Testis (tissue), 3 donors: ENCODE measurements around the gene LUZP2. TPM values are rescaled to one million over a fixed set of nuclear protein-coding genes. Genes with fewer than 3 reads are reported as not detected.
A peak's percentile ranks its signal among the peaks of the same experiment; 100 is the strongest.
"Not testable (repeated sequence)": the region's sequence is repeated elsewhere in the genome, so short reads cannot be mapped to it uniquely, and the experiment has no call there.

Experiments
- DNase-seq: peaks from one replicate; pipeline ENCODE4 v3.0.0-alpha.2; 2019
- H3K27ac ChIP-seq, 2 donors: fragments of 200-600 bp; sonication (generic); one replicate each; pipeline ENCODE4 v1.5.1; 2019
- H3K27me3 ChIP-seq: fragments of 200-600 bp; sonication (generic); one replicate; pipeline ENCODE4 v1.5.1; 2019
- H3K36me3 ChIP-seq: fragments of 200-600 bp; sonication (generic); one replicate; pipeline ENCODE4 v1.5.1; 2017; ENCODE audit warnings: low read depth; ENCODE audit errors: missing control alignments
- H3K4me1 ChIP-seq: fragments of 200-600 bp; sonication (generic); one replicate; pipeline ENCODE4 v1.5.1; 2019
- H3K4me3 ChIP-seq, 2 donors: fragments of 200-600 bp; sonication (generic); one replicate each; pipeline ENCODE4 v1.5.1; 2017 to 2019
- H3K9me3 ChIP-seq: fragments of 200-600 bp; sonication (generic); one replicate; pipeline ENCODE4 v1.5.1; 2017
- POLR2A ChIP-seq: fragments of 450-650 bp; IDR thresholded peaks from one replicate; pipeline ENCODE4 v1.6.1; 2017; ENCODE audit warnings: antibody characterized with exemption, mild to moderate bottlenecking, moderate library complexity
- WGBS, 2 donors: methylation state at CpG; one replicate each; pipeline ENCODE4 v1.1.5; 2018; 5-methylcytosine and 5-hydroxymethylcytosine counted together
- intact Hi-C: fragments of 100-400 bp; cut with DNase I; formaldehyde crosslinking; loops from one replicate; pipeline ENCODE4 v1.15.1; 2023; ENCODE audit warnings: low total_unique reads
- polyA plus RNA-seq: library from polyadenylated mRNA; stranded (reverse); fragments of 350-450 nt; fragmentation: Illumina TruSeq; extraction: RNeasy Lipid Tissue Mini Kit (QIAGEN cat#74804); gene quantifications from one replicate; pipeline ENCODE4 v1.2.3, GENCODE V29; 2014; ENCODE audit warnings: low read depth, low replicate concordance; ENCODE audit not compliant: insufficient read depth
- total RNA-seq, 2 donors: library from RNA; depleted of rRNA; stranded (reverse); fragments of >200 nt; gene quantifications; one replicate each; pipeline ENCODE4 v1.2.3, GENCODE V29; 2016
- TF ChIP-seq, protein P1 (sequence below), 3 experiments: fragments of 450-650 bp in 2 of 3; fragments of 200-600 bp in 1 of 3; sonication (generic) in 1 of 3; IDR thresholded peaks; one replicate each; pipeline ENCODE4 v1.5.1; 2016 to 2019; ENCODE audit warnings: antibody characterized with exemption in 3 of 3, mild to moderate bottlenecking in 2 of 3, moderate library complexity in 1 of 3

Gene LUZP2
- total and polyA plus RNA-seq, 3 donors from 2014 or later = 0.63 to 0.98 (median 0.74) TPM

DNA sequence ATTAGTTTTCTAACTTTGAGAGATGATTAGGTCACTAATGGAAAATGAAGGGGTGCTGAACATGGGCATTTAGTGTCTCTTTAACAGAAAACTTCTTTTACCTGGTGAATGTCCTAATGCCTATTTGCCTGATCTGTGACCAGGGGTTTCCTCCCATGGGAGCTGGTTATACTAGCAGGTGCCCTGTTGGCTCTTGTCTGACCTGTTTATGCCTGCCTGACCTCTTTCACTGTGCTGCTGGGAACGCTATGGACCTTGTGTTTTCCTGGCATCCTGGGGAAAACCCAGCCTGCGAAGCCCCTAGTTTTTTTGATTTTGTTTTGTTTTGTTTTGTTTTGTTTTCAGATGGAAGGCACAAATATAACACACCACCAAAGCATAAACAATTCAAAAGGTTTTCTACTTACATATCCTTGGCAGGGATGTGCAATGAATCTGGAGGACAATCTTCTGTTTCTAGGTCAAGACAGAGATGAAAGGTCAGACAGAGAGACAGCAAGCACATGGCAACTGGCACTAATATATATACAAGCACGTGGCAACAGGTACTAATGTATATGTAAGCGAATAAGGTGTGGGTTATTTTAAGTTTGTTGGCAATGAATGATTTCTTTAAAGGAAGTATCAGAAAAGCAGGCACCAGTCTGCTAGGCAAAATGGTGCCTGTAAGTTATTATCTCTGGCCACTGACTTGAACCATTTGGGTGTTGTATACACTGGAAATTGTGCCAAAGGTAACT, 390.2 kb downstream of the LUZP2 start:
- DNase-seq = no peak
- H3K27me3 ChIP-seq = no peaks in the 10 kb centered on the region
- no peaks in the 10 kb centered on the region for H3K9me3 ChIP-seq
- intact Hi-C loops = no loop called here
- H3K4me3 ChIP-seq = no peak overlapping the region
- 58 to 86% methylated on average over 4 of the region's 4 CpGs for WGBS, 2 donors
- H3K27ac ChIP-seq = no peak overlapping the region
- no peak for TF ChIP-seq POLR2A
- TF ChIP-seq, protein P1, sequence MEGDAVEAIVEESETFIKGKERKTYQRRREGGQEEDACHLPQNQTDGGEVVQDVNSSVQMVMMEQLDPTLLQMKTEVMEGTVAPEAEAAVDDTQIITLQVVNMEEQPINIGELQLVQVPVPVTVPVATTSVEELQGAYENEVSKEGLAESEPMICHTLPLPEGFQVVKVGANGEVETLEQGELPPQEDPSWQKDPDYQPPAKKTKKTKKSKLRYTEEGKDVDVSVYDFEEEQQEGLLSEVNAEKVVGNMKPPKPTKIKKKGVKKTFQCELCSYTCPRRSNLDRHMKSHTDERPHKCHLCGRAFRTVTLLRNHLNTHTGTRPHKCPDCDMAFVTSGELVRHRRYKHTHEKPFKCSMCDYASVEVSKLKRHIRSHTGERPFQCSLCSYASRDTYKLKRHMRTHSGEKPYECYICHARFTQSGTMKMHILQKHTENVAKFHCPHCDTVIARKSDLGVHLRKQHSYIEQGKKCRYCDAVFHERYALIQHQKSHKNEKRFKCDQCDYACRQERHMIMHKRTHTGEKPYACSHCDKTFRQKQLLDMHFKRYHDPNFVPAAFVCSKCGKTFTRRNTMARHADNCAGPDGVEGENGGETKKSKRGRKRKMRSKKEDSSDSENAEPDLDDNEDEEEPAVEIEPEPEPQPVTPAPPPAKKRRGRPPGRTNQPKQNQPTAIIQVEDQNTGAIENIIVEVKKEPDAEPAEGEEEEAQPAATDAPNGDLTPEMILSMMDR (IDR thresholded peaks at IDR 0.05) = no peak
- H3K36me3 ChIP-seq = no peaks in the 10 kb centered on the region
- no peaks in the 10 kb centered on the region for H3K4me1 ChIP-seq

DNA sequence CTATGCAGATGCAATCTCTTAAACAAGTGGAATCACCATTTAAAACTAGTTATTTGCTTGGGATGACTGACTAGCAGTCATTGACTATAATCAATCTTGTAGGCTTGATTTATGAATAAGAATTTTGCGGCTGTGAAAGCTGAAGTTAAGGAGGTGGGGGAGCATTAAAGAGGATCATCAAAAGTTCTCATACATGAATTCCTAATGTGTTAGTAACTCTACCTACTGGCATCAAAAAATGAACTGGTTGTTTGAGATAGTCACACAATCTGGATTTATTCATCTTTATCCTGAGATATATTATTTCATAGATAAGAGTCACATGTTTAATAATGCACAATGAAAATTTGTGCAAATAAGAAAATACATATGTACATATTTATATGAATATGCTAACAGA, 393.6 kb downstream of the LUZP2 start:
- no peak overlapping the region for H3K27ac ChIP-seq
- TF ChIP-seq, protein P1 (IDR thresholded peaks at IDR 0.05) = no peak
- TF ChIP-seq POLR2A = no peak
- H3K36me3 ChIP-seq = no peaks in the 10 kb centered on the region
- DNase-seq = no peak
- 79 to 86% methylated on average over 1 of the region's 1 CpG for WGBS, 2 donors
- no peak overlapping the region for H3K4me3 ChIP-seq
- intact Hi-C loops = no loop called here
- H3K4me1 ChIP-seq = no peaks in the 10 kb centered on the region
- no peaks in the 10 kb centered on the region for H3K9me3 ChIP-seq
- no peaks in the 10 kb centered on the region for H3K27me3 ChIP-seq

DNA sequence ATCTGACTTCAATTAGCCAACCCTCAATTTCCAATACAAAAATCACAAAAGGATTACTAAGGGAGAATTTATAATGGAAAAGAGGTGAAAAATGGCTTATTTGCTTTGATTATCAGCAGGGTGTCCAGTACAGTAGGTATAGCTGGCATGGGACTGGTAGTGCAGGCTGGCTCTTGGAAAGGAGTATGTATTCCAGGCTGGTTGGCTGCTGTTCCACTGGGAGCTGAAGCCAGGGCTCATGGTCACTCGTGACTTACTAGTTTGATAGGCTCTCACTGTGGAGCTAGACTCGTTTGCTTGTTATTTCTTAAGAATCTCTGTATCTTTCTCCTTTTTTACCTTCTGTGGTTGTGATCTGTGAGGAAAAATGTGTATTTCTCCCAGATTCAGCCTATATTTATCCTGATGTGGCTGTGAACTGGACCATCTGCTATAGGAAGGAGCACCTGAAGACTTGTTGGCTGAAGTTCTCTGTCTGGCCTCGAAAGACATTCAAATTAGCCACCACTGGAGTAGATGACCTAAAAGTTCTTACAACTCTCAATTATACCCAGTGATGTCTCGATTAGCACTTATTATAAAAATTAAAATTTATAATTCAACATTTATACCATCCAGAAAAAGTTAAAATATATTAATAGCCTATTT, 395.1 kb downstream of the LUZP2 start:
- intact Hi-C loops, DNase-seq: not testable (repeated sequence)

DNA sequence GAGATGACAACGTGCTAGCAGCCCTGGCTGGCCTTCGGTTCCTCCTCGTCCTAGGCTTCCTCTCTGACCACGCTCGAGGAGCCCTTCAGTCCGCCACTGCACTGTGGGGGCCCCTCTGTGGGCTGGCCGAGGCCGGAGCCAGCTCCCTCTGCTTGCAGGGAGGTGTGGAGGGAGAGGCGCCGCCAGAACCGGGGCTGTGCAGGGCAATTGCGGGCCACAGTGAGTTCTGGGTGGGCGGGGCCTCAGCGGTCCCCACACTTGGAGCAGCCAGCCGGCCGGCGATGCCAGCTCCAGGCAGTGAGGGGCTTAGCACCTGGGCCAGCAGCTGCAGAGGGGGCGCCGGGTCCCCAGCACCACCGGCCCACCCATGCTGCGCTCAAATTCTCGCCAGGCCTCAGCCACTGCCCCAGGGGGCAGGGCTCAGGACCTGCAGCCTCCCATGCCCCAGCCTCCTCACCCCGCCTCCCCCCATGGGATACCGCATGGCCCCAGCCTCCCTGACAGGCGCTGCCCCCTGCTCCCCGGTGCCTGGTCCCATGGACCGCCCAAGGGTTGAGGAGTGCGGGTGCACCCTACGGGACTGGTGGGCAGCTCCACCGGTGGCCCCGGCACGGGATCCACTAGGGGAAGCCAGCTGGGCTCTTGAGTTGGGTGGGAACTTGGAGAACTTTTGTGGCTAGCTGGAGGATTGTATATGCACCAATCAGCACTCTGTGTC, 399.4 kb downstream of the LUZP2 start:
- Histone ChIP-seq H3K9me3 (no peaks in the 10 kb centered on the region), H3K4me3 (peak overlapping the region; percentile 29 to 31), H3K27me3 (no peaks in the 10 kb centered on the region), H3K36me3 (no peaks in the 10 kb centered on the region), H3K4me1 (no peaks in the 10 kb centered on the region), H3K27ac (no peak overlapping the region)
- WGBS, 2 donors = 88 to 90% methylated on average over 7 to 27 of the region's 32 CpGs
- no peak for TF ChIP-seq POLR2A
- TF ChIP-seq, protein P1 (IDR thresholded peaks at IDR 0.05) = no peak
- no peak for DNase-seq
- intact Hi-C loops = no loop called here

More for the DNA sequence above, 395.1 kb downstream of the LUZP2 start:
- H3K27me3 ChIP-seq, H3K4me3 ChIP-seq, H3K9me3 ChIP-seq, H3K4me1 ChIP-seq, H3K36me3 ChIP-seq, H3K27ac ChIP-seq: not testable (repeated sequence)
- 79 to 84% methylated on average over 4 of the region's 4 CpGs for WGBS, 2 donors

DNA sequence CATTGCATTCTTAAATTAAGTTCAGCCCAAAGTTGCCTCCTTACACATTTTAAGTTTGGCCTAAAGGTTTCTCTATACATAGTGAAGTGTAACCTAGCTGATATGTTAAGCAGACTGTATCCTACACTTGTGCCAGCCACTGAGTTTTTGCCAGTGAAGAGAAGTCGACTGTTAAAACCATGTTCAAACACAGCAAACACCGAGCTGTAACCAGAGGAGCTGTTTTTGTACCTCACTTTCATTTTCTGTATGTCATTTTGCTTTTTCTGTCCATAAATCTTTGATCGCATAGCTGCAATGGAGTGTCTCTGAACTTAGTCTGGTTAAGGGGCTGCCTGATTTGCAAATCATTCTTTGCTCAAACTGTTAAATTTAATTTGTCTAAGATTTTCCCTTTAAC, 403.7 kb downstream of the LUZP2 start:
- intact Hi-C loops = no loop called here
- H3K9me3 ChIP-seq = no peaks in the 10 kb centered on the region
- no peaks in the 10 kb centered on the region for H3K4me1 ChIP-seq
- TF ChIP-seq, protein P1 (IDR thresholded peaks at IDR 0.05) = no peak
- TF ChIP-seq POLR2A = no peak
- H3K27ac ChIP-seq = no peak overlapping the region
- DNase-seq = no peak
- H3K27me3 ChIP-seq = no peaks in the 10 kb centered on the region
- no peak overlapping the region for H3K4me3 ChIP-seq
- 43 to 48% methylated on average over 3 of the region's 3 CpGs for WGBS, 2 donors
- no peaks in the 10 kb centered on the region for H3K36me3 ChIP-seq
